Thyroid gland (tissue), 4 donors: ENCODE data around the gene TYMP. TPM values are rescaled to one million over a fixed set of nuclear protein-coding genes. Genes with fewer than 3 reads are reported as not detected.

Experiments
- DNase-seq, 2 donors: peaks; one replicate each; pipeline ENCODE4 v3.0.0-alpha.2; 2019
- H3K27ac ChIP-seq, 3 donors: fragments of 200-600 bp; sonication (generic); 1 replicate in 2 of 3; 2 replicates in 1 of 3; pipeline ENCODE4 v1.5.1; 2016 to 2019; ENCODE audit warnings: mild to moderate bottlenecking in 1 of 3, moderate library complexity in 1 of 3
- H3K27me3 ChIP-seq: fragments of 200-600 bp; sonication (generic); one replicate; pipeline ENCODE4 v1.5.1; 2019
- H3K36me3 ChIP-seq, 2 donors: fragments of 200-600 bp; sonication (generic); one replicate each; pipeline ENCODE4 v1.5.1; 2016 to 2019
- H3K4me1 ChIP-seq, 2 donors: fragments of 200-600 bp; sonication (generic); one replicate each; pipeline ENCODE4 v1.5.1; 2017 to 2019
- H3K4me3 ChIP-seq, 3 donors: fragments of 200-600 bp; sonication (generic); replicated peaks in 1 of 3; 1 replicate in 2 of 3; 2 replicates in 1 of 3; pipeline ENCODE4 v1.5.1; 2016; ENCODE audit warnings: mild to moderate bottlenecking in 1 of 3
- H3K9me3 ChIP-seq: fragments of 200-600 bp; sonication (generic); one replicate; pipeline ENCODE4 v1.5.1; 2017
- POLR2A ChIP-seq, 2 donors: fragments of 450-650 bp; IDR thresholded peaks; one replicate each; pipeline ENCODE4 v1.6.1; 2017; ENCODE audit warnings: antibody characterized with exemption in 2 of 2, mild to moderate bottlenecking in 2 of 2, moderate library complexity in 1 of 2
- WGBS, 2 donors: methylation state at CpG; one replicate each; pipeline ENCODE4 v1.1.5; 2017; 5-methylcytosine and 5-hydroxymethylcytosine counted together
- intact Hi-C: fragments of 100-400 bp; cut with DNase I; formaldehyde crosslinking; loops from one replicate; pipeline ENCODE4 v1.15.1; 2023
- total RNA-seq, 4 donors: library from RNA; depleted of rRNA; stranded (reverse); fragments of >200 nt; gene quantifications; one replicate each; pipeline ENCODE4 v1.2.3, GENCODE V29; 2016
- TF ChIP-seq, protein P1 (sequence below), 6 experiments: fragments of 200-600 bp in 3 of 6; fragments of 450-650 bp in 3 of 6; sonication (generic) in 3 of 6; IDR thresholded peaks; one replicate each; pipeline ENCODE4 v1.5.1; 2016 to 2019; ENCODE audit warnings: antibody characterized with exemption in 6 of 6, mild to moderate bottlenecking in 2 of 6, inconsistent platforms in 1 of 6, moderate library complexity in 1 of 6

The TYMP gene
- total RNA-seq, 4 donors from 2014 or later = 28.0 to 61.0 (median 33.6) TPM

GRCh38 chr22:50528682-50529415 is 963 bp downstream of the TYMP start:
- TF ChIP-seq POLR2A (IDR thresholded peaks at IDR 0.05) = peak in 1 of 2 donors; percentile 5
- TF ChIP-seq, protein P1, sequence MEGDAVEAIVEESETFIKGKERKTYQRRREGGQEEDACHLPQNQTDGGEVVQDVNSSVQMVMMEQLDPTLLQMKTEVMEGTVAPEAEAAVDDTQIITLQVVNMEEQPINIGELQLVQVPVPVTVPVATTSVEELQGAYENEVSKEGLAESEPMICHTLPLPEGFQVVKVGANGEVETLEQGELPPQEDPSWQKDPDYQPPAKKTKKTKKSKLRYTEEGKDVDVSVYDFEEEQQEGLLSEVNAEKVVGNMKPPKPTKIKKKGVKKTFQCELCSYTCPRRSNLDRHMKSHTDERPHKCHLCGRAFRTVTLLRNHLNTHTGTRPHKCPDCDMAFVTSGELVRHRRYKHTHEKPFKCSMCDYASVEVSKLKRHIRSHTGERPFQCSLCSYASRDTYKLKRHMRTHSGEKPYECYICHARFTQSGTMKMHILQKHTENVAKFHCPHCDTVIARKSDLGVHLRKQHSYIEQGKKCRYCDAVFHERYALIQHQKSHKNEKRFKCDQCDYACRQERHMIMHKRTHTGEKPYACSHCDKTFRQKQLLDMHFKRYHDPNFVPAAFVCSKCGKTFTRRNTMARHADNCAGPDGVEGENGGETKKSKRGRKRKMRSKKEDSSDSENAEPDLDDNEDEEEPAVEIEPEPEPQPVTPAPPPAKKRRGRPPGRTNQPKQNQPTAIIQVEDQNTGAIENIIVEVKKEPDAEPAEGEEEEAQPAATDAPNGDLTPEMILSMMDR (IDR thresholded peaks at IDR 0.05) = no peak
- Histone ChIP-seq H3K27me3 (no peaks in the 10 kb centered on the region), H3K36me3 (peaks cover 0 to under 1% of the 10 kb centered on the region in 2 donors), H3K27ac (peak overlapping the region; percentile 81 to 99 (median 85)), H3K4me1 (peaks cover 36 to 46% of the 10 kb centered on the region in 2 donors), H3K9me3 (no peaks in the 10 kb centered on the region), H3K4me3 (peak overlapping the region in 1 of 3 donors; percentile 81)
- intact Hi-C loops = no loop called here
- DNase-seq = peak; percentile 44 to 53
- WGBS, 2 donors = 72 to 76% methylated on average over 4 to 9 of the region's 15 CpGs

DNA sequence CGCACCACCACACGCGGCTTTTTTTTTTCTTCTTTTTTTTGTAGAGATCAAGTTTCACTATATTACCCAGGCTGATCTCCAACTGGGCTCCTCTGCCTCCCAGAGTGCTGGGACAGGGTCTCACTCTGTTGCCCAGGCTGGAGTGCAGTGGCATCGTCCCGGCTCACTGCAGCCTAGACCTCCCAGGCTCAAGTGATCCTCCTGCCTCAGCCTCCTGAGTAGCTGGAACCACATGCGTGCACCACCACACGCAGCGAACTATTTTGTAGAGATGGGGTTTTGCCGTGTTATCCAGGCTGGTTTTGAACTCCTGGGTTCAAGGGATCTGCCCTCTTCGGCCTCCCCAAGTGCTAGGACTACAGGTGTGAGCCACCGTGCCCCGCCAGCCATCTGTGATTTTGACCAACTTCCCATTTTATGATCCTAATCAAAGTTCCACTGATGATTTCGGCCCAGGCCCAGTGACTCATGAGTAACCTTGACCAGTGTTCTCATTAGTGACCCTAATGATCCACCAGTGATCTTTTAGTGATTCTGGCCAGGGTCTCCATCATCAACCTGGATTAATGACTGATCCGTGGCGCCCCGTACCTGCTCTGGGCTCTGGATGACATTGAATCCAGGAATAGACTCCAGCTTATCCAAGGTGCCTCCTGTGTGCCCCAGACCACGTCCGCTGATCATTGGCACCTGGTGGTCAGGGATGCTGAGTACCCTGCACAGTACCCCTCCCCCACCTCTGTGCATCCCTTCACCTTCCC is 1.7 kb downstream of the TYMP start:
- H3K9me3 ChIP-seq = no peaks in the 10 kb centered on the region
- peaks cover 6 to 8% of the 10 kb centered on the region in 2 donors for H3K36me3 ChIP-seq
- peaks cover 30 to 40% of the 10 kb centered on the region in 2 donors for H3K4me1 ChIP-seq
- no peak overlapping the region for H3K27ac ChIP-seq
- no peak for TF ChIP-seq POLR2A (IDR thresholded peaks at IDR 0.05)
- TF ChIP-seq, protein P1 (IDR thresholded peaks at IDR 0.05) = no peak
- H3K4me3 ChIP-seq = no peak overlapping the region
- intact Hi-C loops = no loop called here
- H3K27me3 ChIP-seq = no peaks in the 10 kb centered on the region
- WGBS, 2 donors = 89% methylated on average over 17 to 18 of the region's 18 CpGs
- DNase-seq = no peak

DNA sequence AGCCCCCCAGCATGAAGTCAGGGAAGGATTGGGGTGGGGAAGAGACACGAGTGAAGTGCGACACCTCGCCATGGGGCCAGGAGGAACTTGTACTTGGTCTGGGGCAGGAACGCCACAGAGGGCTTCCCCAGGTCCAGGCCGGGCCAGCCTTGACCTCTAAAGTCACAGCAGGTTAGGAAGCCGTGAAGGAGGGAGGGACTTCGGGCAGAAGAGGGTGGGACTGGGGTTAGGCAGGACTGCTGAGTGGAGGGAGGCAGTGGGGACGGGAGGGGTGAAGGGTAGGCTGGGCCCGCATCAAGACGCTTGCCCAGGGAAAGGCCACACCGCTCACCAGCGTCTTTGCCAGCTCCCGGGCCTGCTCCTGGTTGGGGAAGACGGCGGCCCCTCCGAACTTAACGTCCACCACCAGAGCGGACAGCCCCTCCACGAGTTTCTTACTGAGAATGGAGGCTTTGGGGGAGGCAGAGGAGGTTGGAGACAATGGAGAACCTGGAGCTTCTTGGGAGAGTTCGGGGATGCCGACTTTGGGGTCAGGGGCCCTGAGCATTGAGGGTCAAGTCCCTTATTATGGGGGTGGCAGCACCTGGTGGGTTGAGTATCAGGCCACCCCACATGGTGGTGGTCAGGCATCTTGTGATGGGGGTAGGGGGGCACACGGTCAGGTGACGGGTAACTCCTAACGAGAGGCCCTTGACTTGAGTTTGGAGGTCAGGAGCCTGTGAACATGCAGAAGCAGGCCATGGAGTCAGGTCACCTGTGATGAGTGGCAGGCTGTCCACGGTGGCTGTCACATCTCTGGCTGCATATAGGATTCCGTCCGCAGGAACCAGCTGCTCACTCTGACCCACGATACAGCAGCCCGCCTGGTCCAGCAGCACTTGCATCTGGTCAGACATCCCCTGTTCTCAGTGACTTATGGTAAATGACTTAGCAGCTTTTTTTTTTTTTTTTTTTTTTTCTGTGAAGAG is 2.7 kb downstream of the TYMP start:
- 68% methylated on average over 27 to 28 of the region's 29 CpGs for WGBS, 2 donors
- no peaks in the 10 kb centered on the region for H3K9me3 ChIP-seq
- peaks cover 15 to 18% of the 10 kb centered on the region in 2 donors for H3K36me3 ChIP-seq
- intact Hi-C loops = no loop called here
- peaks cover 27 to 32% of the 10 kb centered on the region in 2 donors for H3K4me1 ChIP-seq
- peak in 1 of 2 donors; percentile 27 for DNase-seq
- H3K27me3 ChIP-seq = no peaks in the 10 kb centered on the region
- H3K4me3 ChIP-seq = peak overlapping the region in 2 of 3 donors; percentile 19 to 83
- peak overlapping the region; percentile 86 to 97 (median 91) for H3K27ac ChIP-seq
- no peak for TF ChIP-seq POLR2A (IDR thresholded peaks at IDR 0.05)
- TF ChIP-seq, protein P1 (IDR thresholded peaks at IDR 0.05) = no peak

DNA sequence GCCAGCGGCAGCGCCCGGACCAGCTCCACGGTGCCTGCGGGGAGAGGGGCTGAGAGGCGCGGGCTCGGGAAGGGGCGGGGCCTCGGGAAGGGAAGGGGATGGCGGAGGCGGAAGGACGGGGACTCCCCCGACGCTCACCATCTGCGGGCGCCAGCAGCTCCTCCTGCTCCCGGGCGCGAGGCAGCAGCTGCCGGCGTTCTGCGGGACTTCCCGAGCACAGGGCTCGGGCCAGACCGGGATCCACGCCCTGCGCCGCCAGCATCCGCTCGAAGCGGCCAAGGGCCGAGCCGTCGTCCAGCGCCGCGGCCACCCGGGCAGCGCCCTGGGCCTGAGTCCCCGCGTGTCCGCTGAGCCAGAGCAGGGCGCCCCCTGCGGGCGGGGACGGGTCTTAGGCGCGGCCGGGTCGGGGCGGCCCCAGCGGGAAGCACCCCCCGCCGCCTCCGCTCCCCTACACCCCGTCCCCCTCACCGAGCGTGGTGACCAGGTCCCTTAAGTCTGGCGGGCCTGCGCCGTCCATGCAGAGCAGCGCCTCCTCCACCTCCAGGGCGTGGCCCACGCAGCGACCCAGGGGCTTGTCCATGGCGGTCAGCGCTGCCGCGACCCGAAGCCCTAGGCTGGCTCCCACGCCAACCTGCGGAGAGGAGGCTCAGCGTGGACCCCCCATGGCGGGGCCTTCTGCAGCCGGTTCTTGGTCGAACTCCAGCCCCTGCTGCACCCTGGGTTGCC is 3.5 kb downstream of the TYMP start:
- Histone ChIP-seq H3K4me1 (peaks cover 22 to 32% of the 10 kb centered on the region in 2 donors), H3K9me3 (no peaks in the 10 kb centered on the region), H3K27me3 (no peaks in the 10 kb centered on the region), H3K36me3 (peaks cover 21 to 24% of the 10 kb centered on the region in 2 donors), H3K27ac (peak overlapping the region; percentile 86 to 97 (median 91)), H3K4me3 (peak overlapping the region; percentile 19 to 83 (median 64))
- TF ChIP-seq, protein P1 (IDR thresholded peaks at IDR 0.05) = peak in 4 of 6 experiments; percentile 39 to 59 (median 54)
- no peak for TF ChIP-seq POLR2A (IDR thresholded peaks at IDR 0.05)
- 2 to 5% methylated on average over 16 to 30 of the region's 77 CpGs for WGBS, 2 donors
- intact Hi-C loops = no loop called here
- DNase-seq = peak; percentile 80 to 83
